CD14-positive monocyte (primary cell): ENCODE data around the gene PDE7B. TPM values are rescaled to one million over a fixed set of nuclear protein-coding genes. Genes with fewer than 3 reads are reported as not detected.

Source experiments
- DNase-seq, 3 donors: peaks; one replicate each; pipeline ENCODE4 v3.0.0-alpha.2; 2011 to 2022
- H2AFZ ChIP-seq: 2 replicates; pipeline ENCODE4 v1.6.0; 2012; ENCODE audit warnings: mild to moderate bottlenecking, low read depth, low read length, inconsistent platforms; ENCODE audit not compliant: insufficient read depth, poor library complexity, severe bottlenecking
- H3K27ac ChIP-seq, 2 donors: 1 replicate in 1 of 2; 2 replicates in 1 of 2; pipeline ENCODE4 v1.5.1; 2012 to 2013; ENCODE audit warnings: low read length in 2 of 2, control low read depth in 1 of 2, inconsistent platforms in 1 of 2, low read depth in 1 of 2, mild to moderate bottlenecking in 1 of 2
- H3K27me3 ChIP-seq, 2 donors: one replicate each; pipeline versions ENCODE4 v1.6.0 to v1.6.1; 2011 to 2013; ENCODE audit warnings: low read length in 2 of 2; ENCODE audit not compliant: control insufficient read depth in 2 of 2, insufficient read depth in 2 of 2
- H3K36me3 ChIP-seq, 2 donors: replicated peaks in 1 of 2; 1 replicate in 1 of 2; 2 replicates in 1 of 2; pipeline versions ENCODE4 v1.5.1 to v1.6.1; 2012 to 2013; ENCODE audit warnings: low read length in 2 of 2, control low read depth in 1 of 2, inconsistent platforms in 1 of 2, mild to moderate bottlenecking in 1 of 2; ENCODE audit not compliant: insufficient read depth in 2 of 2, control insufficient read depth in 1 of 2
- H3K4me1 ChIP-seq, 2 donors: 1 replicate in 1 of 2; 2 replicates in 1 of 2; pipeline versions ENCODE4 v1.5.1 to v1.6.1; 2012 to 2013; ENCODE audit warnings: low read length in 2 of 2, control low read depth in 1 of 2, inconsistent platforms in 1 of 2, mild to moderate bottlenecking in 1 of 2, moderate library complexity in 1 of 2; ENCODE audit not compliant: insufficient read depth in 2 of 2, control insufficient read depth in 1 of 2
- H3K4me2 ChIP-seq: replicated peaks from 2 replicates; pipeline ENCODE3; 2012; ENCODE audit warnings: low read length, moderate library complexity, mild to moderate bottlenecking; ENCODE audit not compliant: poor library complexity, severe bottlenecking; ENCODE audit errors: extremely low read depth
- H3K4me3 ChIP-seq, 3 experiments: fragments of 200-600 bp in 1 of 3; sonication (generic) in 1 of 3; replicated peaks in 1 of 3; 1 replicate in 2 of 3; 2 replicates in 1 of 3; pipeline ENCODE4 v1.5.1; 2011 to 2013; ENCODE audit warnings: low read length in 3 of 3, mild to moderate bottlenecking in 3 of 3, control low read depth in 2 of 3, low read depth in 2 of 3, inconsistent platforms in 1 of 3, moderate library complexity in 1 of 3
- H3K79me2 ChIP-seq: 2 replicates; pipeline ENCODE4 v1.6.0; 2012; ENCODE audit warnings: mild to moderate bottlenecking, control low read depth, inconsistent platforms, low read length, moderate library complexity; ENCODE audit not compliant: insufficient read depth
- H3K9ac ChIP-seq: 2 replicates; pipeline ENCODE4 v1.6.0; 2017; ENCODE audit warnings: low read length, mild to moderate bottlenecking; ENCODE audit not compliant: insufficient read depth, poor library complexity, severe bottlenecking
- H3K9me3 ChIP-seq, 2 donors: replicated peaks in 1 of 2; 1 replicate in 1 of 2; 2 replicates in 1 of 2; pipeline versions ENCODE4 v1.5.1 to v1.6.1; 2012 to 2013; ENCODE audit warnings: low read length in 2 of 2, control low read depth in 1 of 2; ENCODE audit not compliant: control insufficient read depth in 1 of 2, insufficient read depth in 1 of 2
- H4K20me1 ChIP-seq: 2 replicates; pipeline ENCODE4 v1.6.0; 2012; ENCODE audit warnings: mild to moderate bottlenecking, low read length, control low read depth, moderate library complexity; ENCODE audit not compliant: insufficient read depth
- H3K27ac Mint-ChIP-seq, 7 donors: one replicate each; pipeline ENCODE4 v1.8.0; 2020; ENCODE audit warnings: mild to moderate bottlenecking in 7 of 7, mixed read lengths in 7 of 7, moderate library complexity in 6 of 7, inconsistent platforms in 2 of 7
- H3K27me3 Mint-ChIP-seq, 3 donors: one replicate each; pipeline ENCODE4 v1.8.0; 2021 to 2022; ENCODE audit warnings: low read depth in 3 of 3, mild to moderate bottlenecking in 3 of 3, mixed read lengths in 3 of 3, moderate library complexity in 3 of 3, inconsistent platforms in 1 of 3
- H3K36me3 Mint-ChIP-seq, 2 donors: one replicate each; pipeline ENCODE4 v1.8.0; 2020; ENCODE audit warnings: mixed read lengths in 2 of 2, inconsistent platforms in 1 of 2, mild to moderate bottlenecking in 1 of 2
- H3K4me1 Mint-ChIP-seq: one replicate; pipeline ENCODE4 v1.8.0; 2020; ENCODE audit warnings: mild to moderate bottlenecking, mixed read lengths
- H3K4me3 Mint-ChIP-seq, 2 donors: one replicate each; pipeline ENCODE4 v1.8.0; 2020; ENCODE audit warnings: mild to moderate bottlenecking in 2 of 2, mixed read lengths in 2 of 2, moderate library complexity in 1 of 2
- H3K9me3 Mint-ChIP-seq, 7 donors: one replicate each; pipeline ENCODE4 v1.8.0; 2020 to 2022; ENCODE audit warnings: mixed read lengths in 7 of 7, mild to moderate bottlenecking in 6 of 7, moderate library complexity in 6 of 7, inconsistent platforms in 2 of 7
- WGBS: methylation state at CpG from one replicate; pipeline ENCODE4 v1.1.5; 2013; ENCODE audit warnings: missing lambda C conversion rate; ENCODE audit not compliant: insufficient coverage; 5-methylcytosine and 5-hydroxymethylcytosine counted together
- intact Hi-C, 2 donors: fragments of 100-400 bp; cut with micrococcal nuclease; formaldehyde crosslinking; loops; one replicate each; pipeline versions ENCODE4 v1.15.0 to v1.15.1; 2023
- polyA plus RNA-seq, 3 donors: library from polyadenylated mRNA; depleted of rRNA in 1 of 3; unstranded in 2 of 3; stranded (reverse) in 1 of 3; fragments of 300-500 nt in 2 of 3; fragments of >200 nt in 1 of 3; fragmentation: Illumina TruSeq in 2 of 3; gene quantifications; 1 replicate in 2 of 3; 2 replicates in 1 of 3; pipeline ENCODE4 v1.2.3, GENCODE V29; 2012 to 2021
- TF ChIP-seq, protein P1 (sequence below): fragments of 200-600 bp; IDR thresholded peaks from one replicate; pipeline ENCODE4 v1.8.0; 2022; ENCODE audit warnings: antibody characterized with exemption, mild to moderate bottlenecking

The PDE7B gene
- polyA plus RNA-seq, 3 donors = 0.37 to 1.1 (median 0.89) TPM

GRCh38 chr6:136144251-136145023 lies 292.9 kb downstream of the PDE7B start:
- Mint-ChIP-seq H3K4me3 (no peak overlapping the region), H3K27ac (no peak overlapping the region), H3K9me3 (peaks cover 3 to 15% (median 6%) of the 10 kb centered on the region in 7 donors), H3K36me3 (no peaks in the 10 kb centered on the region), H3K4me1 (no peaks in the 10 kb centered on the region), H3K27me3 (peaks cover 0 to 4% (median 1%) of the 10 kb centered on the region in 3 donors)
- Histone ChIP-seq H3K79me2 (no peaks in the 10 kb centered on the region), H3K4me1 (no peaks in the 10 kb centered on the region), H3K4me2 (no peak overlapping the region), H3K27me3 (no peaks in the 10 kb centered on the region), H3K9ac (no peak overlapping the region), H3K9me3 (no peaks in the 10 kb centered on the region), H4K20me1 (no peaks in the 10 kb centered on the region), H3K27ac (no peak overlapping the region), H3K36me3 (no peaks in the 10 kb centered on the region), H3K4me3 (no peak overlapping the region), H2AFZ (no peak overlapping the region)
- DNase-seq = no peak
- TF ChIP-seq, protein P1, sequence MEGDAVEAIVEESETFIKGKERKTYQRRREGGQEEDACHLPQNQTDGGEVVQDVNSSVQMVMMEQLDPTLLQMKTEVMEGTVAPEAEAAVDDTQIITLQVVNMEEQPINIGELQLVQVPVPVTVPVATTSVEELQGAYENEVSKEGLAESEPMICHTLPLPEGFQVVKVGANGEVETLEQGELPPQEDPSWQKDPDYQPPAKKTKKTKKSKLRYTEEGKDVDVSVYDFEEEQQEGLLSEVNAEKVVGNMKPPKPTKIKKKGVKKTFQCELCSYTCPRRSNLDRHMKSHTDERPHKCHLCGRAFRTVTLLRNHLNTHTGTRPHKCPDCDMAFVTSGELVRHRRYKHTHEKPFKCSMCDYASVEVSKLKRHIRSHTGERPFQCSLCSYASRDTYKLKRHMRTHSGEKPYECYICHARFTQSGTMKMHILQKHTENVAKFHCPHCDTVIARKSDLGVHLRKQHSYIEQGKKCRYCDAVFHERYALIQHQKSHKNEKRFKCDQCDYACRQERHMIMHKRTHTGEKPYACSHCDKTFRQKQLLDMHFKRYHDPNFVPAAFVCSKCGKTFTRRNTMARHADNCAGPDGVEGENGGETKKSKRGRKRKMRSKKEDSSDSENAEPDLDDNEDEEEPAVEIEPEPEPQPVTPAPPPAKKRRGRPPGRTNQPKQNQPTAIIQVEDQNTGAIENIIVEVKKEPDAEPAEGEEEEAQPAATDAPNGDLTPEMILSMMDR = no peak
- intact Hi-C loops = no loop called here

DNA sequence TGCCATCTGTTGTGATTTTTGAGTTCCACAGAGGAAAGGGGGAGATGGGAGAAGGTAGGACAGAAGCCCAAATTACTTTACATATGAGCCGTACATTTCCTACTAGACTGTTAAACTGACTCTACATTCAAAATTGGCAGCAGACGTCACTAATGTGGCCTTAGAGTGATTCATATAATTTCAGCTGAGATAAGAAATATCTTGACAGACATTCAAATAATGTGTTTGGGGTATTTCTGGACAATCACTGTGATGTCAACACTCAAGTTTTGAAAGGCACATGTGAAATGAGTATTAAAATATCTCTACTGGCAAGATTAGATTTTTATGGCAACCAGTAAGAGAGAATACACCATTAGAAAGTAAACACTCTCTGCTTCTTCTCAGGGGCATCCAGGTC lies 294.6 kb downstream of the PDE7B start:
- no peaks in the 10 kb centered on the region for H3K79me2 ChIP-seq

More for the DNA sequence above, 294.6 kb downstream of the PDE7B start:
- no CpG with 5 or more reads among the region's 2 CpGs for WGBS
- Histone ChIP-seq H3K27me3 (no peaks in the 10 kb centered on the region), H4K20me1 (no peaks in the 10 kb centered on the region), H3K36me3 (no peaks in the 10 kb centered on the region), H3K4me2 (no peak overlapping the region), H3K9me3 (no peaks in the 10 kb centered on the region), H3K4me3 (no peak overlapping the region), H2AFZ (no peak overlapping the region), H3K4me1 (no peaks in the 10 kb centered on the region), H3K9ac (no peak overlapping the region), H3K27ac (no peak overlapping the region)
- no peak for DNase-seq
- H3K9me3 Mint-ChIP-seq = peaks cover 3 to 10% (median 6%) of the 10 kb centered on the region in 7 donors
- intact Hi-C loops = no loop called here
- no peak overlapping the region for H3K4me3 Mint-ChIP-seq
- no peak overlapping the region for H3K27ac Mint-ChIP-seq
- H3K27me3 Mint-ChIP-seq = peaks cover 0 to 4% (median 1%) of the 10 kb centered on the region in 3 donors
- H3K4me1 Mint-ChIP-seq = no peaks in the 10 kb centered on the region
- TF ChIP-seq, protein P1 = no peak
- H3K36me3 Mint-ChIP-seq = no peaks in the 10 kb centered on the region
